Stimulated activated naive CD8-positive, alpha-beta T cell treated with anti-CD3 and anti-CD28 coated beads, Interleukin-15, amount 100 ng/mL, for 72 hours (primary cell): ENCODE data around the gene DEFB114.
"Not testable (repeated sequence)": the region's sequence is repeated elsewhere in the genome, so short reads cannot be mapped to it uniquely, and the experiment has no call there.

ENCODE experiments used
- ATAC-seq: fragments of 150-1000 bp; cut with Tn5 transposase; 2 replicates; pipeline ENCODE4 v1.10.0; 2021; ENCODE audit warnings: mild to moderate bottlenecking, moderate library complexity
- DNase-seq, 2 donors: peaks; one replicate each; pipeline ENCODE4 v3.0.0; 2021 to 2022
- H3K27ac Mint-ChIP-seq, 2 donors: one replicate each; pipeline ENCODE4 v1.8.0; 2022; ENCODE audit warnings: mild to moderate bottlenecking in 2 of 2, mixed read lengths in 2 of 2, moderate library complexity in 2 of 2
- H3K27me3 Mint-ChIP-seq: one replicate; pipeline ENCODE4 v1.8.0; 2022; ENCODE audit warnings: mixed read lengths
- H3K4me1 Mint-ChIP-seq: one replicate; pipeline ENCODE4 v1.8.0; 2022; ENCODE audit warnings: mild to moderate bottlenecking, mixed read lengths
- H3K4me3 Mint-ChIP-seq, 2 donors: one replicate each; pipeline ENCODE4 v1.8.0; 2022; ENCODE audit warnings: mild to moderate bottlenecking in 2 of 2, mixed read lengths in 2 of 2, moderate library complexity in 1 of 2
- H3K9me3 Mint-ChIP-seq, 2 donors: one replicate each; pipeline ENCODE4 v1.8.0; 2022; ENCODE audit warnings: mixed read lengths in 2 of 2

Gene DEFB114

DNA sequence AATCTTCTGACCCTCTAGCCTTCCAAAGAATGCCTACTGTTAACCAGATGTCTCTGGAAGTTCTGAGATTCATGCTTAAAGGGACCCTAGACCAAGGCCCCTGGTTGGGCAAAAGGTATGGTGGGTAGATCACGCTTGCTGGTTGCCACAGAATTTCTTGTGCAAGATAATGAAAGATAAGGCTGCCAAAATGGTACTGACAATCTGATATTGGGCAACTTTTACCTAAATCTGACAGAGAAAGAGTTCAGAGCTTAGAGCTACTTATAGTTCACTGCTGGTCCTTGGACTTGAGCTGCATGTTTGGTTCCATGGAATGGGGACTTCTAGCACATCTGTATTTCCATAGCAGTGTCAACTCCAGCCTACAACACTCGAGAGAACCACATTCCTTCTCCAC, 12.0 kb downstream of the DEFB114 start:
- DNase-seq = no peak
- ATAC-seq = no peak

GRCh38 chr6:49950415-49950751, 13.6 kb downstream of the DEFB114 start:
- ATAC-seq (no peak), DNase-seq (no peak)
- Mint-ChIP-seq H3K4me1 (no peaks in the 10 kb centered on the region), H3K4me3 (no peak overlapping the region), H3K9me3 (no peaks in the 10 kb centered on the region), H3K27me3 (no peaks in the 10 kb centered on the region), H3K27ac (no peak overlapping the region)

More for the DNA sequence above, 12.0 kb downstream of the DEFB114 start:
- no peak overlapping the region for H3K4me3 Mint-ChIP-seq
- peaks cover 0 to 6% of the 10 kb centered on the region in 2 donors for H3K9me3 Mint-ChIP-seq
- no peak overlapping the region for H3K27ac Mint-ChIP-seq
- H3K27me3 Mint-ChIP-seq = no peaks in the 10 kb centered on the region
- H3K4me1 Mint-ChIP-seq = no peaks in the 10 kb centered on the region

GRCh38 chr6:49949062-49949461, 14.9 kb downstream of the DEFB114 start:
- H3K27ac Mint-ChIP-seq = no peak overlapping the region
- no peak overlapping the region for H3K4me3 Mint-ChIP-seq
- H3K27me3 Mint-ChIP-seq = no peaks in the 10 kb centered on the region
- H3K9me3 Mint-ChIP-seq = no peaks in the 10 kb centered on the region
- no peak for DNase-seq
- H3K4me1 Mint-ChIP-seq = no peaks in the 10 kb centered on the region
- ATAC-seq = no peak

- Mint-ChIP-seq H3K27me3 (no peaks in the 10 kb centered on the region), H3K4me1 (no peaks in the 10 kb centered on the region), H3K27ac (no peak overlapping the region), H3K4me3 (no peak overlapping the region), H3K9me3 (no peaks in the 10 kb centered on the region)
- no peak for ATAC-seq
- DNase-seq = no peak
These were observed 17.1 kb downstream of the DEFB114 start for GRCh38 chr6:49946835-49947234.

DNA sequence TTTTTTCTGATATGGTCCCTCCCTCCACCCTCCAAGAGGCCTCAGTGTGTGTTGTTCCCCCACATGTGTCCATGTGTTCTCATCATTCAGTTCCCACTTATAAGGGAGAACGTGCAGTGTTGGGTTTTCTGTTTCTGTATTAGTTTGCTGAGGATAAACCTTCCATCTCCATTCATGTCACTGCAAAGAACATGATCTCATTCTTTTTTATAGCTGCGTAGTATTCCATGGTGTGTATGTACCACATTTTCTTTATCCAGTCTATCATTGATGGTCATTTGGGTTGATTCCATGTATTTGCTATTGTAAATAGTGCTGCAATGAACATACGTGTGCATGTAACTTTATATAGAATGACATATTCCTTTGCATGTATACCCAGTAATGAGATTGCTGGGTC, 19.9 kb downstream of the DEFB114 start:
- H3K27me3 Mint-ChIP-seq, H3K4me3 Mint-ChIP-seq, H3K9me3 Mint-ChIP-seq, H3K27ac Mint-ChIP-seq, ATAC-seq, DNase-seq, H3K4me1 Mint-ChIP-seq: not testable (repeated sequence)

DNA sequence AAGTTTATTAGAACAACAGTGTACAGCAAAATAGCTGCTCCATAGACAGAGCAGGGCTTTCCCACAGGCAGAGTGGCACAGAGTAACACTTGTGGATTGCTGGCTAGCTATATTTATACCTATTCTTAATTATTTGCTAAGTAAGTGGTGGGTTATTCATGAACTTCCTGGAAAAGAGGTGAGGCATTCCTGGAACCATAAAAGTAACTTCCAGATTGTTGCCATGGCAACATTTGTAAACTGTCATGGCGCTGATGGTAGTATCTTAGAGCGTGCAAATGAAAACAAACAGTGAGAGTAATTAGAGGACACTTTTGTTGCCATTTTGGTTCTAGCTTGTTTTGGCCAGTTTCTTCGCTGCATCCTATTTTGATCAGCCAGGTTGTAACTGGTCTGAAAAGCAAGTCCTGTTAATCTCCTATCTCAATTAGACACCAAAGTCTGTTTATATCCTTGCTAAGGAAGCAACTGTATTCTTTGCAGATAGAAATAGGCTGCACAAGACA, 23.9 kb downstream of the DEFB114 start:
- H3K27me3 Mint-ChIP-seq = no peaks in the 10 kb centered on the region
- DNase-seq (no peak), ATAC-seq (no peak)
- no peak overlapping the region for H3K27ac Mint-ChIP-seq
- H3K9me3 Mint-ChIP-seq = peaks cover 0 to 6% of the 10 kb centered on the region in 2 donors
- no peaks in the 10 kb centered on the region for H3K4me1 Mint-ChIP-seq
- no peak overlapping the region for H3K4me3 Mint-ChIP-seq

- Mint-ChIP-seq H3K4me1 (no peaks in the 10 kb centered on the region), H3K9me3 (peaks cover 0 to 6% of the 10 kb centered on the region in 2 donors), H3K27me3 (no peaks in the 10 kb centered on the region), H3K27ac (no peak overlapping the region), H3K4me3 (no peak overlapping the region)
- DNase-seq (no peak), ATAC-seq (no peak)
These were observed 26.2 kb downstream of the DEFB114 start for GRCh38 chr6:49937811-49938210.

DNA sequence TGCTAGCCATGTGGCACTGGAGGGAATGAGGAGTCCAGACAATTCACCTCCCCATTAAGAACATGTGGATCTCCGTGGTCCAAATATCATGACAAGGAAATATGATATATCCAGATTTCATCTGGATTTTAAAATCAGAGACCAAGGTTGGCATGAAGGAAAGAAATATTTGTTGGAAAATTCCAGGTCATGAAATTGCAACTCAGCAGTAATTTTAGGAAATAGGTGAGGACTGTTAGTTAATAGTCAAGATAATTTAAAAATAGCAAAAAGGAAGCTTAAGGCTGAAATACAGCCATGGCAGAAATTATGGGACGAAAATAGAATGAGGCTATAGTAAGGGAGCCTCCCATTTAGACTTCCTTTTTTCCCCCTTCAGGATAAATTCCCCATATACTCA, 26.9 kb downstream of the DEFB114 start:
- Mint-ChIP-seq H3K4me3 (no peak overlapping the region), H3K9me3 (peaks cover 0 to 6% of the 10 kb centered on the region in 2 donors), H3K27ac (no peak overlapping the region), H3K4me1 (no peaks in the 10 kb centered on the region), H3K27me3 (no peaks in the 10 kb centered on the region)
- DNase-seq (no peak), ATAC-seq (no peak)

- ATAC-seq = no peak
- no peaks in the 10 kb centered on the region for H3K27me3 Mint-ChIP-seq
- H3K9me3 Mint-ChIP-seq = peaks cover 0 to 6% of the 10 kb centered on the region in 2 donors
- H3K27ac Mint-ChIP-seq = no peak overlapping the region
- DNase-seq = no peak
- H3K4me1 Mint-ChIP-seq = no peaks in the 10 kb centered on the region
- no peak overlapping the region for H3K4me3 Mint-ChIP-seq
These were observed 28.6 kb downstream of the DEFB114 start for GRCh38 chr6:49935387-49935786.

- H3K9me3 Mint-ChIP-seq = peaks cover 0 to 6% of the 10 kb centered on the region in 2 donors
- DNase-seq (no peak), ATAC-seq (no peak)
- H3K27ac Mint-ChIP-seq = no peak overlapping the region
- H3K4me1 Mint-ChIP-seq = no peaks in the 10 kb centered on the region
- no peaks in the 10 kb centered on the region for H3K27me3 Mint-ChIP-seq
- no peak overlapping the region for H3K4me3 Mint-ChIP-seq
These were observed 29.2 kb downstream of the DEFB114 start for GRCh38 chr6:49934770-49935169.

DNA sequence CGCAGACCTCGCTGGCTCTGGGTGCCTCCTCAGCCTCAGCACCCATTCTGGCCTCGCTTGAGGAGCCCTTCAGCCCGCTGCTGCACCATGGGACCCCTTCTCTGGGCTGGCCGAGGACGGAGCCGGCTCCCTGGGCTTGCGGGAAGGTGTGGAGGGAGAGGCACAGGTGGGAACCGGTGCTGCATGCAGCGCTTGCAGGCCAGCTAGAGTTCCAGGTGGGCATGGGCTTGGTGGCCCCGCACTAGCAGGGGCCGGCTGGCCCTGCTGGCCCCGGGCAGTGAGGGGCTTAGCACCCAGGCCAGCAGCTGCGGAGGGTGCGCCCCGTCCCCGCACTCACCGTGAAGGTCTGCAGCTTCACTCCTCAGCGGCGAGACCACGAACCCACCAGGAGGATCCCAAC, 30.4 kb downstream of the DEFB114 start:
- ATAC-seq (no peak), DNase-seq (no peak)
- Mint-ChIP-seq H3K27ac (no peak overlapping the region), H3K4me1 (no peaks in the 10 kb centered on the region), H3K9me3 (peaks cover 0 to 6% of the 10 kb centered on the region in 2 donors), H3K4me3 (no peak overlapping the region), H3K27me3 (no peaks in the 10 kb centered on the region)

DNA sequence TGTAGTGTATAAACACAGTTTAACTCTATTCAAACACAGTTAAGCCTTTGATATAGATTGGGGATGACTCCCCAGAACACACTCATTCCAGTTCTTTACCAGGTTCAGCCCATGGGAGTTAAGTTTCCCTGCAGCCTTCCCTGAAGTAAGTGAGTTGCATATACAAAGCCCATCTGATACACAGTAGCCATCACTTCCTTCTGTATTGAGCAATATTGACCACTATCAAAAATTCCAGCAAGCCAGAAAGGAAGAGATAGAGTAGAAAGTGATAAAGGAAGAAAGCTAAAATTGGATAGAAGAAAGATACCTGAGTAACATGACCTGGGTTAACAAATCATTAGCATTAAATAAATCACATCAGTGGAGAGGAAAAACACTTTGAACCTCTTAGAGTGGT, 34.6 kb downstream of the DEFB114 start:
- DNase-seq (no peak), ATAC-seq (no peak)
- H3K9me3 Mint-ChIP-seq = peaks cover 5 to 7% of the 10 kb centered on the region in 2 donors
- H3K4me3 Mint-ChIP-seq = no peak overlapping the region
- H3K4me1 Mint-ChIP-seq = no peaks in the 10 kb centered on the region
- no peak overlapping the region for H3K27ac Mint-ChIP-seq
- no peaks in the 10 kb centered on the region for H3K27me3 Mint-ChIP-seq

- no peaks in the 10 kb centered on the region for H3K4me1 Mint-ChIP-seq
These were observed 40.1 kb downstream of the DEFB114 start for GRCh38 chr6:49923826-49924225.

DNA sequence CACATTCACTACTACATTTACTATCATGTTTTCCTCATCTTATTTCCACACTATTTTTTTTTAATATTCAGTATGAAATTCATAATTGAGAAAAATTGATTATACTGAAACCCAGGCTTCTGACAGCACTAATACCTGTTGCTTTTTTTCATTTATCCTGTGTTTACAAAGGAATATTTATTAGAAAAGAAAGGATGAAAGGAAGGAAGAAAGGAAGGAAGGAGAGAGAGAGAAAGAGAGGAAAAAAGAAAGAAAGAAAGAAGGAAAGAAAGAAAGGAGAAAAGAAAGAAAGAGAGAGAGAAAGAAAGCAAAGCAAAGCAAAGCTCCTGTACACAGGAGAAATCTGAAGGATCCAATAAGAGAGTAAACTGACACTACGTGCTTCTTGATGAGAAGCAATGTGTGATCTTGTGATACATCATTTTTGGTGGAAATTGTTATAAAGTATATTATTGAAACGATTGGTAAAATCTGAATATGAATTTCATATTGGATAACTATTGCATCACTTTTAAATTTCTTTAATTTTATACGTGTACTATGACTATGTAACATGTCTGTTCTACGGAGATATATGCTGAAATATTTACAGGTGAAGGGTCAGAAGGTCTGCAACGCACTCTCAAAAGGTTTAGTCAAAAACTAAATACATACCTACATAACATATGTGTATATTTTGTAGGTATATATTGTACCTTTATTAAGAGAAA, 43.9 kb downstream of the DEFB114 start:
- no peak overlapping the region for H3K27ac Mint-ChIP-seq
- H3K9me3 Mint-ChIP-seq = peaks cover 1 to 4% of the 10 kb centered on the region in 2 donors
- DNase-seq = no peak
- no peak overlapping the region for H3K4me3 Mint-ChIP-seq
- no peak for ATAC-seq
- no peaks in the 10 kb centered on the region for H3K4me1 Mint-ChIP-seq
- no peaks in the 10 kb centered on the region for H3K27me3 Mint-ChIP-seq

More at GRCh38 chr6:49923826-49924225, 40.1 kb downstream of the DEFB114 start:
- Mint-ChIP-seq H3K27ac (no peak overlapping the region), H3K27me3 (no peaks in the 10 kb centered on the region), H3K4me3 (no peak overlapping the region), H3K9me3 (peaks cover 7 to 9% of the 10 kb centered on the region in 2 donors)
- DNase-seq (no peak), ATAC-seq (no peak)

DNA sequence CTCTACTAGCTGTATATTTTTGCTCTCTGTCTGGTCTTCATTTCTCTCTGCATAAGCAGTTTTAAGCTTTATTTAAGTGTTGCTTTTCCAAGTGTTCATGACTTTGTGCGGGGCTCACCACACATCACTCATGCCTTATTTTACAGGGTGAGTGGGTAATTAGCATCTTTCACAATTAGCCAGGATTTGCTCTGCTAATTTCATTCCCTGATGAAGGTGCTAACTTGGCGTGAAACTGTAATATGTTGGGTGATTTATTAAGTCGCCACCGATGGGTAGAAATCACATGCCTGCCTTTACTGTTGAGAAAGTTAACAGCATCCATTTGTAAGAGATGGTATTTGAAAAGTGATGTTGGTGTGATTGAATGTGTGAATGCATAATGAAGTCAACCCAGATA, 44.7 kb downstream of the DEFB114 start:
- ATAC-seq = no peak
- Mint-ChIP-seq H3K4me1 (no peaks in the 10 kb centered on the region), H3K9me3 (peaks cover 0 to 4% of the 10 kb centered on the region in 2 donors), H3K27me3 (no peaks in the 10 kb centered on the region), H3K4me3 (no peak overlapping the region), H3K27ac (no peak overlapping the region)
- no peak for DNase-seq

DNA sequence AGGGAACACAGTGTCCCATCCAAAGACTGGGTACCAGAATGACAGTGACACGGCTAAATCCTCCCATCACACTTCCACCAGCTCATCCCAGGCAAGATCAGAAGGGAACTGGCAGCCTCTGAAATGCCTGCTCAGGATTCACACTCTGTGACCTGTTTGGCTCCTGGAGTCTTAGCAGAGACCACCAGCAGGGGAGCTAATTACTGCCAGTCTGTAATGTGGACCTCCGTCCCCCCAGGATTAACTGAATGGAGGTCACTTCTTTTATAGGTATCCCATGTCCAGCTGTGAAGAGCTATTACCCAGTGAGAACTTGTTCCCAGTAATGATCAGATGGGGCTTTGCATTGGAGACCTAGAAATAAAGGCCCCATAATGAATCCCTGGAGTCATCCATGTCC, 45.2 kb downstream of the DEFB114 start:
- Mint-ChIP-seq H3K4me3 (no peak overlapping the region), H3K4me1 (no peaks in the 10 kb centered on the region), H3K9me3 (peaks cover 0 to 4% of the 10 kb centered on the region in 2 donors), H3K27ac (no peak overlapping the region), H3K27me3 (no peaks in the 10 kb centered on the region)
- DNase-seq = no peak
- ATAC-seq = no peak

- no peaks in the 10 kb centered on the region for H3K27me3 Mint-ChIP-seq
- no peaks in the 10 kb centered on the region for H3K4me1 Mint-ChIP-seq
- H3K4me3 Mint-ChIP-seq = no peak overlapping the region
- no peak overlapping the region for H3K27ac Mint-ChIP-seq
- DNase-seq = no peak
- H3K9me3 Mint-ChIP-seq = peaks cover 0 to 4% of the 10 kb centered on the region in 2 donors
- ATAC-seq = no peak
These were observed 48.9 kb downstream of the DEFB114 start for GRCh38 chr6:49915035-49915434.
